Panc1 (cell line): ENCODE results near the gene PAK1.

ENCODE experiments used
- CTCF ChIP-seq: fragments of 450-650 bp; IDR thresholded peaks from 2 replicates; pipeline ENCODE4 v1.5.1; 2017; ENCODE audit warnings: mild to moderate bottlenecking
- POLR2AphosphoS5 ChIP-seq: IDR thresholded peaks from 2 replicates; pipeline ENCODE4 v1.6.1; 2012; ENCODE audit warnings: mild to moderate bottlenecking, low read depth, low read length, moderate library complexity
- REST ChIP-seq, 2 experiments: IDR thresholded peaks; 2 replicates each; pipeline ENCODE4 v1.6.1; 2011 to 2012; ENCODE audit warnings: low read depth in 2 of 2, control low read depth in 1 of 2, low read length in 1 of 2, mild to moderate bottlenecking in 1 of 2, moderate library complexity in 1 of 2; ENCODE audit not compliant: insufficient read depth in 1 of 2

DNA sequence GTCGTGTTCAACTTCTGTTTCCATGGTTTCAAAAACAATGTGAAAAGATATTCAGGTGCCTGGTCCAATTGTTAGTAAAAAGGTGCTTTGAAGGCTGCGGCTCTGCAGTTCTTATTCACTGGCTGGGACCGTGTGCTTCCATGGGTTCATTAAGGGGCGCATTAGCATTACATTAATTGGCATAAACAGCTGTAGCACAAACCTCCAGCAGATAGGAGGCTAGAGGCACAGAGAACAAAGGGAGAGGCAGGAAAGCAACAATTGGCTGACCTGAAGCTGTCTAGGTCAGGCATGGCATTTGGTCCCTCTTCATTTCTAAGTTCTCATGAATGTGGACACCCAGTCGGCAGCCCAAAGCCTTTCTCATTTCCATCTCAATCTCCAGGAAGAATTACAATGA is 16.6 kb downstream of the PAK1 start:
- no peak for TF ChIP-seq CTCF
- no peak for TF ChIP-seq POLR2AphosphoS5
- no peak for TF ChIP-seq REST (IDR thresholded peaks at IDR 0.05; ENCODE audit: insufficient read depth in 1 of 2, low read depth in 2 of 2, low read length in 1 of 2)
